Measurements from ENCODE around the gene GOLT1B. TPM values are rescaled to one million over a fixed set of nuclear protein-coding genes. Genes with fewer than 3 reads are reported as not detected.
"Not testable (repeated sequence)": the region's sequence is repeated elsewhere in the genome, so short reads cannot be mapped to it uniquely, and the experiment has no call there.

Gene GOLT1B, protein sequence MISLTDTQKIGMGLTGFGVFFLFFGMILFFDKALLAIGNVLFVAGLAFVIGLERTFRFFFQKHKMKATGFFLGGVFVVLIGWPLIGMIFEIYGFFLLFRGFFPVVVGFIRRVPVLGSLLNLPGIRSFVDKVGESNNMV
- 59.3 and 99.3 TPM in 2 replicates for total RNA-seq

DNA sequence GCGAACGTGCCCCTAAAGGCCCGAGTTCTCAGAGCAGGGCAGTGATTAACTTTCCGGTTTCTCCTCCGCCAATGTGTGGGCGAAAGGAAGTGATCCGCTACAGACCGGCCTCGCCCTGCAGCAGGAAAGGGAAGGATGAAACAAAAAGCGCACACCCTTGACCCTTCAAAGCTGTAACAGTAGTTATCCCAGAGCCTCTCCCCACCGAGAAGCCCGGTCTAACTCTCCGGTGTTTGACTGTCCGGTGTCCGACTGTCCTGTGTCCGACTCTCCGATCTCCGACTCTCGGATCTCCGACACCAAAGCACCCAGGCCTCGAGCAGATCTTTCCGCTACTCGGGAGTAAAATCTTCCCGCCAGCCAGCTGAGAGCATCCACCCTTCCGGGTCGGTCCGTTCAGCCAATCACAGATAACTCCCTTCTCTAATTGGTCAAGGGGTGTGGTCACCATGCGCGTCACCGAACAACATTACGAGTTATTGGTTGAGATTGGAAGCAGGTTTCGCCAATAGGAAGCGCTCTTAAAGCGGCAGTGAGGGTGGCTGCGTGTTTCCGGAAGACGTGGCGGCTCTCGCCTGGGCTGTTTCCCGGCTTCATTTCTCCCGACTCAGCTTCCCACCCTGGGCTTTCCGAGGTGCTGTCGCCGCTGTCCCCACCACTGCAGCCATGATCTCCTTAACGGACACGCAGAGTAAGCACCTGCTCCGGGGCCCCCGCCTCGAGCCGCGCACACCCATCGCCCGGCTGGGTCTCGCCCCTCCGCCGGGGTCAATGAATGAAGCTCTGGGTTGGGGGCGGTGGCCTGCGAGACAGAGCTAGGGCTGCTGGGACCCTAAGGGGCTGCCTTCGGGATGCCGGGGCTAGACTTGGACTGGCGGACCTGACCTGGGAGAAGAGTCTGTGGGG, at the start of gene GOLT1B, which contains the start of gene RECQL:
Gene GOLT1B, plus strand, starts transcription at position 532 of the 906 bp plus-strand sequence. Its CDS starts 135 bp downstream, at position 667.
Gene RECQL, minus strand, starts transcription at position 378 of the 906 bp plus-strand sequence. CDS start 2,065 bp downstream, outside the sequence.
- DNase-seq (ENCODE audit: low read depth): peak; percentile 99
- TF ChIP-seq, protein P1, sequence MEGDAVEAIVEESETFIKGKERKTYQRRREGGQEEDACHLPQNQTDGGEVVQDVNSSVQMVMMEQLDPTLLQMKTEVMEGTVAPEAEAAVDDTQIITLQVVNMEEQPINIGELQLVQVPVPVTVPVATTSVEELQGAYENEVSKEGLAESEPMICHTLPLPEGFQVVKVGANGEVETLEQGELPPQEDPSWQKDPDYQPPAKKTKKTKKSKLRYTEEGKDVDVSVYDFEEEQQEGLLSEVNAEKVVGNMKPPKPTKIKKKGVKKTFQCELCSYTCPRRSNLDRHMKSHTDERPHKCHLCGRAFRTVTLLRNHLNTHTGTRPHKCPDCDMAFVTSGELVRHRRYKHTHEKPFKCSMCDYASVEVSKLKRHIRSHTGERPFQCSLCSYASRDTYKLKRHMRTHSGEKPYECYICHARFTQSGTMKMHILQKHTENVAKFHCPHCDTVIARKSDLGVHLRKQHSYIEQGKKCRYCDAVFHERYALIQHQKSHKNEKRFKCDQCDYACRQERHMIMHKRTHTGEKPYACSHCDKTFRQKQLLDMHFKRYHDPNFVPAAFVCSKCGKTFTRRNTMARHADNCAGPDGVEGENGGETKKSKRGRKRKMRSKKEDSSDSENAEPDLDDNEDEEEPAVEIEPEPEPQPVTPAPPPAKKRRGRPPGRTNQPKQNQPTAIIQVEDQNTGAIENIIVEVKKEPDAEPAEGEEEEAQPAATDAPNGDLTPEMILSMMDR (IDR thresholded peaks at IDR 0.05; ENCODE audit: insufficient read depth, low read depth, low read length): no peak
- H3K4me3 ChIP-seq (ENCODE audit: low read depth, low read length): peak within 1 kb of the TSS; percentile 99

DNA sequence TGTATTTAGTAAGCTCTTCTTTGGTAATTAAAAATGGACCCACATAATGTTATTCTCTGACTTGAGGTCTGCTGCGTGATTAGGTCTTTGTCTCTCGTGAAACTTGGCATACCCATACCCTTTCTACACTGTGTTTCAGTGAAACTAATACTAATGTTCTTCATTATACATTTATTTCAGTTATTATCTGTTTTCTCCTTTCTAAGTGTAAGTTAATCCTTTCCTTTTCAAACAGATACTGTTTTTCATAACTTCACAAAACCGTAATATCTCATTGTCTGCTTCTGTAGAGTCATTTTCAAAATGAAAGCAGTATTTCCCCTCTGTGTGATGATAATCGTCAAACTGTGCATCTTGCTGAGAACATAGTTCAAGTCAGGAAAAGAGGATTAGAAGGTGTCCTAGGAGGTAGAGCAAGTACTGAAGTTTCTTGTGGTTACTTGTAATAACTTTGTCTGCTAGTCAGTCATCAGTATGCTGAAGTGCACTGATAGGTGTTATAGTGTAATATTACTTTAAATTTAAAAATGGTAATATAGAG, 48.2 kb upstream of the GOLT1B start:
- no peak overlapping the region for H3K4me3 ChIP-seq (ENCODE audit: low read depth, low read length)
- TF ChIP-seq, protein P1 (IDR thresholded peaks at IDR 0.05; ENCODE audit: insufficient read depth, low read depth, low read length): no peak
- no peak for DNase-seq (ENCODE audit: low read depth)

DNA sequence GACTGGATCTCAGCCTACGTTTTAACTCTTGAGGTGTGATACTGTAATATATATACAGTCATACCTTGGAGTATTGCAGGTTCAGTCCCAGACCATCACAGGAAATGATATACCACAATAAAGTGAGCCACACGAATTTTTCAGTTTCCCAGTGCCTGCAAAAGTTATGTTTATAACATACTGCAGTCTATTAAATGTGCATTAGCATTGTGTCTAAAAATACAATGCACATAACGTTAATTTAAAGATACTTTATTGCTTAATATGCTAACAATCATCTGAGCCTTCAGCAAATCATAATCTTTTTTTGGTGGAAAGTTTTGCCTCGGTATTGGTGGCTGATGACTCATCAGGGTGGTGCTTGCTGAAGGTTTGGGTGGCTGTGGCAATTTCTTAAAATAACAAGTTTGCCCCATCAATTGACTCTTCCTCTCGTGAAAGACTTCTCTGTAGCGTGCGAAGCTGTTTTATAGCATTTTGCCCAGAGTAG, 45.3 kb upstream of the GOLT1B start:
- H3K4me3 ChIP-seq (ENCODE audit: low read depth, low read length): no peak overlapping the region
- TF ChIP-seq, protein P1 (IDR thresholded peaks at IDR 0.05; ENCODE audit: insufficient read depth, low read depth, low read length): no peak
- DNase-seq (ENCODE audit: low read depth): no peak

DNA sequence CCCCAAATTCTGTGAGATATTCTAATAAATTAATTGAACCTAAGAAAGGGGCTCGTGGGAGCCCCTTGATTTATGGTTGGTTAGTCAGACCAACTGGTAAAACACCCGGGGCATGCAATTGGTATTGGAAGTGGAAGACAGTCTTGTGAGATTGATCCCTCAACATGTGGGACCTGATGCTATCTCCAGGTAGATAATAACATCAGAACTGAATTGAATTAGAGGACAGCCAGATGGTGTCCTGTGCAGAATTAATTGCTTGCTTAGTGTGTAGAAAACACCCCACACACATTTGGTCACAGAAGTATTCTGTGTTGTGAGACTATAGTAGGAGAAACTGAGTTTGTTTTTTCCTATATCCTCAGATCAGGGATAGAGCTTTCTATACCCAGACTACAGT, 42.1 kb upstream of the GOLT1B start:
- no peak overlapping the region for H3K4me3 ChIP-seq (ENCODE audit: low read depth, low read length)
- TF ChIP-seq, protein P1 (IDR thresholded peaks at IDR 0.05; ENCODE audit: insufficient read depth, low read depth, low read length): no peak
- DNase-seq (ENCODE audit: low read depth): no peak

DNA sequence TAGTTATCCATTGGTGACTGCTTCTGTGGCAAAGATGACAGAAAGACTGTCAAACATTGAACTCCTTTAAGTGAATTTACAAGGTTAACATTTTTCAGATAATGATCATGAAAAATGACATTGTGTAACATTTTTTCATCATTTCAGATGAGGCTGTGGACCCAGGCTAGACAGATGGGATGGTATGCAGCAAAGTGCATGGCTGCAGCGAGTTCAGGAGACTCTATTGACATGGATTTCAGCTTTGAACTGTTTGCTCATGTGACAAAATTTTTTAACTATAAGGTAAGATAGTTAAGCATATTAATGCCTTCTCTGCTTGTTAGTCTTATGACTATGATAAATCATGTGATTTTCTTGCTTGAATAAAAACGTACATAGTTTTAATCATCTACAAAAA, 34.3 kb upstream of the GOLT1B start:
- DNase-seq (ENCODE audit: low read depth); H3K4me3 ChIP-seq (ENCODE audit: low read depth, low read length): not testable (repeated sequence)

DNA sequence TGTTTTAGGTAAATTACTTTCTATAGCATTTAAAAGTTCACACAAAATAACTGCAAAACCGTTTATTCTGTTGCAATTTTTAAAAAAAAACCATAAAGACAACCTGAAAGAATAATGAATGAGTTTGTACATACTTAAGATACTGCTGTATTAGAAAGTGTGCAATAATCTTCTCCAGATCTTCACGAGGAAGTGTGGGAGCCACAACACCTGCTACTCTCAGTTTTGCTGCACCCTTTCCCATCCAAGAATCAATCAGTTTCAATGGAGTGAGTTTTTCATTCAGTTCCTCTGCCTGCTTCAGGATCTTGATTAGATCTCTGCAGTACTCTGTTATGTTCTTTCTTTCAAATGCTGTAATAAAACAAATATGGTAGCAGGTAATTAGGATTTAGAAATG, 30.3 kb upstream of the GOLT1B start:
- TF ChIP-seq, protein P1 (IDR thresholded peaks at IDR 0.05; ENCODE audit: insufficient read depth, low read depth, low read length): no peak
- no peak overlapping the region for H3K4me3 ChIP-seq (ENCODE audit: low read depth, low read length)
- no peak for DNase-seq (ENCODE audit: low read depth)
